CD4-positive, alpha-beta T cell treated with Interleukin-6 at 100 ng/mL for 8 hours (primary cell): Measurements from ENCODE around the gene KNOP1.

Source experiments
- DNase-seq: peaks from one replicate; pipeline ENCODE4 v3.0.0-alpha.2; 2020; ENCODE audit warnings: mixed read lengths, low spot score

Gene KNOP1

DNA sequence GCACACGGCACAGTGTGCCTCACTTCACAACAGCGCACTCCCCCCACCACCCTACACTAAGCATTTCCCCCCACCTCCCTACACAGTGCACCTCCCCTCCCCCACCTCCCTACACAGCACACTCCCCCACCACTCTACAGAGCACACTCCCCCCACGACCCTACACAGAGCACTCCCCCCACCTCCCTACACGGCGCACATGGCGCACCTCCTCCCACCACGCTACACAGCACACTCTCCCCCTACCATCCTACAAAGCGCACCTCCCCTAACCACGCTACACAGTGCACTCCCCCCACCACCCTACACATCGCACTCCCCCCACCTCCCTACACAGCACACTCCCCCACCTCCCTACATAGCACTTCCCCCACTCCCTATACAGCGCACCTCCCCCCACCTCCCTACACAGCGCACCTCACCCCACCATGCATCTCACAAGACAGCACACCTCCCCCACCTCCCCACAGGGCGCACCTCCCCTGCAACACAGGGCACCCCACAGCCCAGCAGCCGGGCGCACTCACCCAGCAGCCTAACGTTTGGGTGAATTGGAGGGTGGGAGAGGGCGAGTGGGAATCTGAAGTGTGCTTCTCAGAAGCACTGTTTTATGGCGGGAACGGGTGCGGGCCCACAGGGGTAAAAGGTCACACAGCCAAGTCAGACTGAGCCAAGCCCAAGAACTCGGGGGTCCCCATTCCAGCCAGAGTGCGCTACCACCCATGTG, 10.3 kb downstream of the KNOP1 start:
- no peak for DNase-seq

DNA sequence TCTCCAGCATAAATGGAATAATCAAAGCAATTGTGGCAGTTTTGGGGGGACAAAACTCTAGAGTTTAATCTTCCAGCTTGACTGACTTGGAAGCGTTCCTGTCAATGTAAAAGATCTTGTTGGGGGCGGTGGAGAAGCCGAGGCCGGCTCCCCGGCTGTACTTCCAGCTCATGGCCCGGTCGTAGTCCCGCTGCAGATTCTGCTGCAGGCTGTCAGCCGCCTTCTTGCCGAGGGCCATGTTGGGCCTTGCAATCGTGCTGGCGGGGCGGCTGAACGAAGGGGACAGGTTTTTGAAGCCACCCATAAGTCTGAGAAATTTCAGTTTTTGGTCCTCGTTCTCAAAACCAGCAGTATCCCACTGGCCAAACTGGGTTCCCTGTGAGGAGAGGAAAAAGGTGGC, 11.2 kb downstream of the KNOP1 start:
- no peak for DNase-seq

- no peak for DNase-seq
Observed at GRCh38 chr16:19705843-19706242, 12.2 kb downstream of the KNOP1 start.

- DNase-seq = no peak
Observed at GRCh38 chr16:19705146-19705501, 12.9 kb downstream of the KNOP1 start.

DNA sequence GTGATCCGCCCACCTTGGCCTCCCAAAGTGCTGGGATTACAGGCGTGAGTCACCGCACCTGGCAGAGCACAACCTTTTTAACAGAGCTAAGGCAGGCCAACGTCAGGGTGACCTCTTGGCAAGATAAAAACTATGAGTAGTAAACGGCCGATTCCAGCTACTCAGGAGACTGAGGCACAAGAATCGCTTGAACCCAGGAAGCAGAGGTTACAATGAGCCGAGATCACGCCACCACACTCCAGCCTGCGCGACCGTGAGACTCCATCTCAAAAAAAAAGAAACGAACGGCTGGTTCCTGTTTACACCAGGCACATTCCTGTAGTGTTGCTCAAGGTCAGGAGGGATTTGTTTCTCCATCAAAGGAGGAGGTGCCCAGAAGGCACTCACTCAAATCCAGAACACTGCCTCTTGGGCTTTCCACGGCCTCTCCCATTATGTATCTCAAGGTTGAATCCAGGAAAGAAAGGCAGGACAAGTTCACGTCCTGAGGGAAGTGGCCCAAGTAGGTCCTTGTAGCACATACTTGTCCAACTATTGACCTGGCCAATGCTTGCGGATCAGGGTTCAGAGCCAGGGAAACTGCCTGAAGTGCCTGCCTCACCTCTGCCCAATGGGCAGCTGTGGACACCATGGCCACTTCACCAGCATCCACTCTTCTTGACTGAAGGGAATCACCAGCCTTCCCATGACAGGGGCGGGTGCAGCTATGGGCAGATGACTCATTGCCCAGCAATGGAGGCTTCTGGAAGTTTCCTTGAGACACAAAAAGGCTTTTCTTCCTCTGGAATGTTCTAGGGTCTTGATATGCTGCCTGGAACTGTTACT, 13.5 kb downstream of the KNOP1 start:
- no peak for DNase-seq

GRCh38 chr16:19703172-19703889, 14.7 kb downstream of the KNOP1 start:
- DNase-seq = no peak

- DNase-seq = no peak
Observed at GRCh38 chr16:19701091-19701490, 16.9 kb downstream of the KNOP1 start.

DNA sequence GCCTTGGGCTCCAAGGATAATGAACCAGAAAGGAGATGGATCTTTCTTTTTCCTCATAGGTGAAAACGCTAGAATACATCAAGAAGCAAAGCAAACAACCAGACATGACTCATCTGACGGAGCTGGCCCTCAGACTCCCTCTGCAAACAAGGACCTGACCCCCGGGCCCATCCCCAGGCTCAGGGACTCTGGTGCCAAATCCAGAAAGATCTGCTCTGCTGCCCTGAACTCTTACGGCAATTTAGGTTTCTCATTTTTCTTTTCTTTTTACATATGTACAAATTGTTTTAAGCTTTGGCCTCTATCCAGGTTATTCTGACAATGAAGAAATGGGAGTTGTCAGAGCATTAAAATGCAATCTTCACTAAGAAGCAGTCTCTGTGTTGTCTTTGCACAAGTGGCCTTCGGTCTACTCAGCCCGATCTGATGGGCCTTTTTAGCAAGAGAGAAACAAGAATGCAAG, 17.7 kb downstream of the KNOP1 start:
- DNase-seq = no peak

DNA sequence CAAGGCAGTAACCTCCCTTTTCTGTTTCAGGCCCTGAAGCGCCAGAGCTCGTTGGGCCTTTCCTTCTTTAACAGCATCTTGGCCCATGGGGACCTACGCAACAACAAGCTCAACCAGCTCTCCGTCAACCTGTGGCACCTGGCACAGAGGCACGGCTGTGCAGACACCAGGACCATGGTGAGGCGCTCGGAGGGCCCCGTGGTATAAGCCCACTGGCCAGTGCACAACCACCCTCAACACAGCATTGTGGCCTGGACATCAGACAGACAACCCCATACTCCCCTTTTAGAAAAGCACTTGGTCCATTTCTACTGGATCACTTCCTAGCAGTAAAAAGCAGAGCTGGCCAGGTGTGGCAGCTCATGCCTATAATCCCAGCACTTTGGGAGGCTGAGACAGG, 18.6 kb downstream of the KNOP1 start:
- no peak for DNase-seq

GRCh38 chr16:19698480-19699465, 19.3 kb downstream of the KNOP1 start:
- no peak for DNase-seq

GRCh38 chr16:19697756-19698318, 20.2 kb downstream of the KNOP1 start:
- no peak for DNase-seq

DNA sequence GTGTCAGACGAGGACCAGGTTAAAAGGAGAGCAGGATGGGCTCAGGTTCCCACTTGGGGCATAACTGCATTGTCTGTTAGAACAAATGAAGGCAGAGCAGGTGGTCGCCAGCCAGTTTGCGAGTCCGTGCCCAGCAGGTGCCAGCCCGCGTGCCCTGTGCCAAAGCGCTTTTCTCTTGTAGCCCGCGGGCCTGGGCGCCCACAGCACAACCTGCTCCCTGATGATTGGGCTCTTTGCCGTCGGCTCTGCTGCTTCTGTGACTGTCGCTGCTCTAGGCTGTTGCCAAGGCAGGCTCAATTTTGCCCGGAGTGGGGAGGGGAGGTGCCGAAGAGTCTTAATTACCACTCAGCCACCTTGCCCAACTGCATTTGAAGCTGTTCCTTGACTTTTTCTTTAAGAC, 21.1 kb downstream of the KNOP1 start:
- no peak for DNase-seq

- DNase-seq = peak; percentile 72
Observed at GRCh38 chr16:19696328-19696727, 21.7 kb downstream of the KNOP1 start.

DNA sequence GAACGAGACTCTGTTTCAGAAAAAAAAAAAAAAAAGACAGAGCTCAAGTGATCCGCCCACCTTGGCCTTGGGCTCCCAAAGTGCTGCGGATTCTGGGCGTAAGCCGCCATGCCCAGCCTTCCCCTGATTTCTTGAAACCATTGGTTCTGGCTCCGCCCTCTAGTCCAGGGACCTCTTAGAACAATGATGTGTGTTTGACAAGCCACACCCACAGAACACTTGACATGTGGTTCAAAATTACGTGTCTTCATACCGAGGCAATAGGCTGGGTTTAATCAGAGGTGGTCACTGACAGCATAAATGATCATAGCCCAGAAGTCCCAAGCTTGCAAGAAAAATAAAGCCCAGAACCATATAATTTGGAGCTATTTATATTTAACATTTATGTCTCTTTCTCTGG, 23.0 kb downstream of the KNOP1 start:
- no peak for DNase-seq

DNA sequence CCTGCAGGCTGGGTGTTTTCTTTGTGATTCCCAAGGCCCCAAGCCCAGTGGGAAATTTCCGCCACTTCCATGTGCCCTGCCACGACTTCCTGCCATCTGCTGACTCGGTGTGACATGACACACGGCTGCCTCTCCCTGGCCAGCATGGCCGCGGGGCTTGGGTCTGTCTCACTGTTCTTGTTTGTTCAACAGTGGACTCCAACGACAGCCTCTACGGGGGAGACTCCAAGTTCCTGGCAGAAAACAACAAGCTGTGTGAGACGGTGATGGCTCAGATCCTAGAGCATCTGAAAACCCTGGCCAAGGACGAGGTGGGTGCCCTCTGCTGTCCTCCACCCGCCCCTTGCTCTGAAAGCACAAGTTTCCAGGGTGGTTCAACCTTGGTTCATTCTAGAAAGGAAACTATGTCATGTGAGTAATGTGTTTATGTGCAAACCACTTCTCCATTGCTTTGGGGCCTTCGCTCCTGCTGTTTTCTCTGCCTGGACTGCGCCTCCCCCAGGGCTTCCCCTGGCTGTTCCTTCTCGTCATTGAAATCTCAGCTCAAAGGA, 26.8 kb downstream of the KNOP1 start:
- DNase-seq = no peak

DNA sequence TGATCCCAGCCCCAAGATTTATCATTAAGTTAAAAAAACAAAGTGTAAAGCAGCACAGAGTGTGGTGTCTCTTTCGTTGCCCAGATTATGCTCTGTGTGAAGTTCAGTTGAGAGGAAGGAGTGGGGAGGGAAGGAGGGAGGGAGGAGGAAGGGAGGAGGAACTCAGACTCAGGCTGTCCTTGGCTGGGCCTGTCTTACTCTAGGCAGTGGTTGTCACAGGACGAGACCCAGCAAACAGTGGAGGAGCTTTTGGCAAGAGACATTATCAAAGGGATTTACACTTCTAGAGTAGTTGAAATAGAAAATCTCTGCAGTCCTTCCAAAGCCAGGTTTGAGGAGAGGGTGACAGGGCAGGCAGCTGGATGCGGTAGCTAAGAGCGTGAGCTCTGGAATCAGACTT, 27.8 kb downstream of the KNOP1 start:
- no peak for DNase-seq

DNA sequence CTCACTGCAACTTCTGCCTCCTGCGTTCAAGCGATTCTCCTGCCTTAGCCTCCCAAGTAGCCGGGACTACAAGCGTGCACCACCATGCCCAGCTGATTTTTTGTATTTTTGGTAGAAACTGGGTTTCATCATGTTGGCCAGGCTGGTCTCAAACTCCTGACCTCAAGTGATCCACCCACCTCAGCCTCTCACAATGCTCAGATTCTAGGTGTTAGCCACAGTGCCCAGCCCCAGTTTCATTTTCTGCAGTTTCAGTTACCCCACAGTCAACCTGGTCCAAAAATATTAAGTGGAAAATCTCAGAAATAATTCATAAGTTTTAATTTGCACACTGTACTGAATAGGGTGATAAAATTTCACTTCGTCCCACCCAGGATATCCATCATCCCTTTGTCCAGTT, 28.7 kb downstream of the KNOP1 start:
- no peak for DNase-seq

- no peak for DNase-seq
Observed at GRCh38 chr16:19688396-19689024, 29.5 kb downstream of the KNOP1 start.

GRCh38 chr16:19687279-19687678, 30.7 kb downstream of the KNOP1 start:
- no peak for DNase-seq

DNA sequence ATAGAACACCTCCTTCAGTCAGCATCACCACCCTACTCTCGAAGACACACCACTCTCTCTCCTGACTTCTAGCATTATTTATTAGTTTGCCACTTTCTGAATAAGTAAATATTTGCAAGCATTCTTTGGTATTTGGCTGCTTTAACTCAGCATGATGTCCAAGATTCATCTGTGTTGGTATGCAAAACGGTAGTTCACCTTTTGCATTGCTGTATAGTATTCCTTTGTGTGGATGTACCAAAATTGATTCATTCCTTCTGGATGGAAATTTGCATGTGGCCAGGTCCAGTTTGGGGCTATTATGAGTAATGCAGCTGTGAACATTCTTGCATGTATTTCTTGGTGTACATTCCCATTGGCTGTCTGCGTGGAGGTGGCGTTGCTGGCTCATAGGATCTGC, 32.9 kb downstream of the KNOP1 start:
- DNase-seq = no peak
